IMR-90 (cell line): ENCODE measurements around the gene FANCD2.
A peak's percentile ranks its signal among the peaks of the same experiment; 100 is the strongest.

Source experiments
- BHLHE40 ChIP-seq: fragments of 150-350 bp; IDR thresholded peaks from 2 replicates; pipeline ENCODE4 v1.6.1; 2016; ENCODE audit warnings: mild to moderate bottlenecking, low read depth, low read length
- CTCF ChIP-seq: conservative IDR thresholded peaks from 2 replicates; pipeline ENCODE4 v1.5.1; 2012; ENCODE audit warnings: mild to moderate bottlenecking, low read depth, low read length, improper control_type of control experiment
- ELK1 ChIP-seq: fragments of 150-350 bp; IDR thresholded peaks from 2 replicates; pipeline ENCODE4 v1.6.1; 2016; ENCODE audit warnings: low read depth, mild to moderate bottlenecking, low read length, moderate library complexity, borderline replicate concordance
- FOS ChIP-seq: fragments of 150-350 bp; IDR thresholded peaks from 2 replicates; pipeline ENCODE4 v1.6.1; 2016; ENCODE audit warnings: low read depth, low read length
- MAFK ChIP-seq: IDR thresholded peaks from 2 replicates; pipeline ENCODE4 v1.6.1; 2012; ENCODE audit warnings: low read depth, low read length, improper control_type of control experiment
- MXI1 ChIP-seq: IDR thresholded peaks from 2 replicates; pipeline ENCODE4 v1.6.1; 2012; ENCODE audit warnings: low read depth, mild to moderate bottlenecking, low read length, moderate library complexity, borderline replicate concordance
- POLR2A ChIP-seq: IDR thresholded peaks from 2 replicates; pipeline ENCODE4 v1.6.1; 2012; ENCODE audit warnings: mild to moderate bottlenecking, low read depth, low read length
- RAD21 ChIP-seq: IDR thresholded peaks from 2 replicates; pipeline ENCODE4 v1.6.1; 2012; ENCODE audit warnings: low read length, improper control_type of control experiment
- RCOR1 ChIP-seq: IDR thresholded peaks from 2 replicates; pipeline ENCODE4 v1.6.1; 2012; ENCODE audit warnings: mild to moderate bottlenecking, low read length, improper control_type of control experiment; ENCODE audit not compliant: insufficient replicate concordance
- RFX5 ChIP-seq: IDR thresholded peaks from 2 replicates; pipeline ENCODE4 v1.8.0; 2012; ENCODE audit warnings: low read depth, mild to moderate bottlenecking, low read length, moderate library complexity
- SMC3 ChIP-seq: fragments of 150-350 bp; IDR thresholded peaks from 2 replicates; pipeline ENCODE4 v1.6.1; 2016; ENCODE audit warnings: low read depth, mild to moderate bottlenecking, antibody characterized with exemption, low read length, moderate library complexity
- USF2 ChIP-seq: fragments of 150-350 bp; IDR thresholded peaks from 2 replicates; pipeline ENCODE4 v1.6.1; 2017; ENCODE audit warnings: mild to moderate bottlenecking, antibody characterized with exemption, low read length, low read depth

- TF ChIP-seq CTCF (no peak), USF2 (no peak), MAFK (no peak), MXI1 (peak; percentile 69; the same call in 1 of the 2 replicates), RFX5 (no peak), RCOR1 (no peak), POLR2A (peak; percentile 87), RAD21 (no peak), SMC3 (peak; percentile 13; the same call in 1 of the 2 replicates), ELK1 (no peak), FOS (no peak), BHLHE40 (peak; percentile 25; the same call in 1 of the 2 replicates)
Observed at GRCh38 chr3:10115326-10116137, 89.3 kb downstream of the FANCD2 start, which contains the start of gene BRK1.
